HL-60 (cell line): Measurements from ENCODE around the gene LRFN2.

ENCODE experiments used
- DNase-seq, 2 experiments: peaks; one replicate each; pipeline ENCODE4 v3.0.0-alpha.2; 2010 to 2020; ENCODE audit warnings: low read depth in 1 of 2, low spot score in 1 of 2
- H3K27ac ChIP-seq: fragments of 250-450 bp; sonication (Bioruptor Pico); replicated peaks from 2 replicates; pipeline ENCODE4 v1.5.1; 2020; ENCODE audit warnings: mild to moderate bottlenecking, moderate library complexity
- H3K27me3 ChIP-seq: fragments of 250-450 bp; sonication (Bioruptor Pico); 2 replicates; pipeline ENCODE4 v1.5.1; 2021; ENCODE audit warnings: mild to moderate bottlenecking, moderate library complexity; ENCODE audit not compliant: insufficient read depth, poor library complexity, severe bottlenecking
- H3K4me3 ChIP-seq: replicated peaks from 2 replicates; pipeline ENCODE4 v1.5.1; 2011; ENCODE audit warnings: mild to moderate bottlenecking, control low read depth, low read length; ENCODE audit not compliant: insufficient read depth
- CTCF ChIP-seq: IDR thresholded peaks from one replicate; pipeline ENCODE4 v1.5.1; 2011; ENCODE audit warnings: low read length, control low read depth, inconsistent platforms; ENCODE audit not compliant: insufficient read depth
- GABPA ChIP-seq: IDR thresholded peaks from 2 replicates; pipeline ENCODE4 v1.6.1; 2012; ENCODE audit warnings: low read depth
- POLR2AphosphoS5 ChIP-seq: IDR thresholded peaks from 2 replicates; pipeline ENCODE4 v1.6.1; 2012; ENCODE audit warnings: low read depth
- REST ChIP-seq: IDR thresholded peaks from 2 replicates; pipeline ENCODE4 v1.6.1; 2012; ENCODE audit warnings: low read depth; ENCODE audit not compliant: insufficient replicate concordance
- SPI1 ChIP-seq: IDR thresholded peaks from 2 replicates; pipeline ENCODE4 v1.6.1; 2012; ENCODE audit warnings: low read depth, mild to moderate bottlenecking, borderline replicate concordance

The LRFN2 gene

GRCh38 chr6:40358473-40359460 is 228.4 kb downstream of the LRFN2 start:
- no peak for DNase-seq
- peaks cover 4% of the 10 kb centered on the region for H3K27me3 ChIP-seq
- no peak for TF ChIP-seq CTCF
- no peak for TF ChIP-seq POLR2AphosphoS5
- TF ChIP-seq GABPA = no peak
- no peak for TF ChIP-seq SPI1
- TF ChIP-seq REST = no peak
- H3K4me3 ChIP-seq = no peak overlapping the region
- H3K27ac ChIP-seq = no peak overlapping the region

GRCh38 chr6:40356242-40356910 is 230.8 kb downstream of the LRFN2 start:
- DNase-seq = no peak
- Histone ChIP-seq H3K4me3 (no peak overlapping the region), H3K27me3 (no peaks in the 10 kb centered on the region), H3K27ac (no peak overlapping the region)
- TF ChIP-seq SPI1 (no peak), CTCF (no peak), REST (no peak), POLR2AphosphoS5 (no peak), GABPA (no peak)

GRCh38 chr6:40355532-40355931 is 231.6 kb downstream of the LRFN2 start:
- no peak overlapping the region for H3K4me3 ChIP-seq
- no peak overlapping the region for H3K27ac ChIP-seq
- DNase-seq = no peak
- no peaks in the 10 kb centered on the region for H3K27me3 ChIP-seq
- no peak for TF ChIP-seq REST
- TF ChIP-seq SPI1 = no peak
- no peak for TF ChIP-seq POLR2AphosphoS5
- no peak for TF ChIP-seq GABPA
- no peak for TF ChIP-seq CTCF
